ENCODE results near the gene KDM1B. TPM values are rescaled to one million over a fixed set of nuclear protein-coding genes. Genes with fewer than 3 reads are reported as not detected.
"Not testable (repeated sequence)": the region's sequence is repeated elsewhere in the genome, so short reads cannot be mapped to it uniquely, and the experiment has no call there.

Gene KDM1B
- total and polyA plus RNA-seq, 2 donors (not counting 3 experiments of a cell fraction or from before 2014, with no cell fraction given): 3.0 to 10.8 TPM

DNA sequence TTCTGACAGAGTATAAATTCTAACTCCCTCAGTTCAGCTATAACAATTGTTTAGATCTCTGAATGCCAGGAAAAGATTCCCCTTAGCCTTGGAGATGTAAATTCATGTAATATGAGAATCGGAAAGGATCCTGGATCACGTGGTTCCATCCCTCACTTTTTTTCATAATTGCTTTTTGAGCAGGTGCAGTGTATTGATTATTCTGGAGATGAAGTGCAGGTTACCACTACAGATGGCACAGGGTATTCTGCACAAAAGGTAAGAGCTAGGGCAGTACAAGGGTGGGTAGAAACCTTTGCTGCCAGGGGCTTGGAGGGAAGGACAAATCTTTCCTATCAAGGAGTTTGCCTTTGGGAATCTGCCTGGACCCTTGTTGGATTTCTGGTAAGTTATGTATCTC lies 52.7 kb downstream of the KDM1B start:
- TF ChIP-seq FOS (IDR thresholded peaks at IDR 0.05; ENCODE audit: borderline replicate concordance, insufficient read depth, low read length) (no peak), GATA2 (IDR thresholded peaks at IDR 0.05; ENCODE audit: insufficient read depth, insufficient read length, low read depth, low read length) (no peak), EZH2 (IDR thresholded peaks at IDR 0.05; ENCODE audit: borderline replicate concordance, low read depth, low read length, severe bottlenecking) (no peak), POLR2A (IDR thresholded peaks at IDR 0.05; ENCODE audit: low read depth, low read length) (no peak), JUN (IDR thresholded peaks at IDR 0.05; ENCODE audit: borderline replicate concordance, insufficient read depth, insufficient read length, low read depth) (no peak), POLR2AphosphoS5 (IDR thresholded peaks at IDR 0.05; ENCODE audit: insufficient read depth, low read depth, low read length) (no peak), MYC (IDR thresholded peaks at IDR 0.05; ENCODE audit: low read depth, low read length) (no peak)
- TF ChIP-seq, protein P1, sequence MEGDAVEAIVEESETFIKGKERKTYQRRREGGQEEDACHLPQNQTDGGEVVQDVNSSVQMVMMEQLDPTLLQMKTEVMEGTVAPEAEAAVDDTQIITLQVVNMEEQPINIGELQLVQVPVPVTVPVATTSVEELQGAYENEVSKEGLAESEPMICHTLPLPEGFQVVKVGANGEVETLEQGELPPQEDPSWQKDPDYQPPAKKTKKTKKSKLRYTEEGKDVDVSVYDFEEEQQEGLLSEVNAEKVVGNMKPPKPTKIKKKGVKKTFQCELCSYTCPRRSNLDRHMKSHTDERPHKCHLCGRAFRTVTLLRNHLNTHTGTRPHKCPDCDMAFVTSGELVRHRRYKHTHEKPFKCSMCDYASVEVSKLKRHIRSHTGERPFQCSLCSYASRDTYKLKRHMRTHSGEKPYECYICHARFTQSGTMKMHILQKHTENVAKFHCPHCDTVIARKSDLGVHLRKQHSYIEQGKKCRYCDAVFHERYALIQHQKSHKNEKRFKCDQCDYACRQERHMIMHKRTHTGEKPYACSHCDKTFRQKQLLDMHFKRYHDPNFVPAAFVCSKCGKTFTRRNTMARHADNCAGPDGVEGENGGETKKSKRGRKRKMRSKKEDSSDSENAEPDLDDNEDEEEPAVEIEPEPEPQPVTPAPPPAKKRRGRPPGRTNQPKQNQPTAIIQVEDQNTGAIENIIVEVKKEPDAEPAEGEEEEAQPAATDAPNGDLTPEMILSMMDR (IDR thresholded peaks at IDR 0.05; ENCODE audit: extremely low read depth in 1 of 2, insufficient read depth in 1 of 2, low read depth in 1 of 2, low read length in 2 of 2): no peak
- TF ChIP-seq, protein P2, sequence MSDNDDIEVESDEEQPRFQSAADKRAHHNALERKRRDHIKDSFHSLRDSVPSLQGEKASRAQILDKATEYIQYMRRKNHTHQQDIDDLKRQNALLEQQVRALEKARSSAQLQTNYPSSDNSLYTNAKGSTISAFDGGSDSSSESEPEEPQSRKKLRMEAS (IDR thresholded peaks at IDR 0.05; ENCODE audit: insufficient read depth, insufficient read length): no peak
- H3K9me3 ChIP-seq (replicated peaks; ENCODE audit: control insufficient read depth, insufficient read depth, low read length): no peaks in the 10 kb centered on the region
- H4K20me1 ChIP-seq (replicated peaks; ENCODE audit: control insufficient read depth, extremely low read depth, insufficient read depth, low read length): no peaks in the 10 kb centered on the region
- intact Hi-C loops (cut with micrococcal nuclease): no loop called here
- H3K9ac ChIP-seq (replicated peaks; ENCODE audit: extremely low read depth, insufficient read depth, low read length): no peak overlapping the region
- H3K27ac ChIP-seq (ENCODE audit: insufficient read depth, low read depth, low read length): no peak overlapping the region
- no peak for FAIRE-seq
- H3K27me3 ChIP-seq (ENCODE audit: control insufficient read depth in 2 of 2, insufficient read depth in 2 of 2, low read length in 2 of 2): no peaks in the 10 kb centered on the region
- H2AFZ ChIP-seq (ENCODE audit: low read depth, low read length): no peak overlapping the region
- dilution Hi-C loops (cut with MboI; ENCODE audit: extremely low pct_ligation_motif_present, low sequenced_read_pairs): no loop called here
- ChIA-PET POLR2A (no interaction called here), CTCF (no interaction called here)
- no peaks in the 10 kb centered on the region for H3K36me3 ChIP-seq (ENCODE audit: control insufficient read depth in 2 of 2, extremely low read depth in 1 of 2, insufficient read depth in 2 of 2, low read length in 2 of 2)
- no peak overlapping the region for H3K4me3 ChIP-seq (replicated peaks in 1 of 3; ENCODE audit: insufficient read depth in 1 of 3, low read depth in 1 of 3, low read length in 3 of 3)
- H3K4me2 ChIP-seq (ENCODE audit: insufficient read depth, low read length): no peak overlapping the region
- no peaks in the 10 kb centered on the region for H3K9me1 ChIP-seq (replicated peaks; ENCODE audit: control insufficient read depth, extremely low read depth, insufficient read depth, low read length)
- H3K79me2 ChIP-seq (ENCODE audit: control insufficient read depth, insufficient read depth, low read length): no peaks in the 10 kb centered on the region
- no peak for DNase-seq (ENCODE audit: low read depth, low spot score)
- BruUV-seq (replicated peaks): no TSS peak
- no peaks in the 10 kb centered on the region for H3K4me1 ChIP-seq (ENCODE audit: control insufficient read depth, extremely low read depth, insufficient read depth, low read length)

GRCh38 chr6:18208778-18209177 lies 53.6 kb downstream of the KDM1B start:
- H3K36me3 ChIP-seq (ENCODE audit: control insufficient read depth in 2 of 2, extremely low read depth in 1 of 2, insufficient read depth in 2 of 2, low read length in 2 of 2); H3K79me2 ChIP-seq (ENCODE audit: control insufficient read depth, insufficient read depth, low read length); H3K27me3 ChIP-seq (ENCODE audit: control insufficient read depth in 2 of 2, insufficient read depth in 2 of 2, low read length in 2 of 2); intact Hi-C loops (cut with micrococcal nuclease); CTCF ChIA-PET; H3K4me1 ChIP-seq (ENCODE audit: control insufficient read depth, extremely low read depth, insufficient read depth, low read length); DNase-seq (ENCODE audit: low read depth, low spot score); H4K20me1 ChIP-seq (replicated peaks; ENCODE audit: control insufficient read depth, extremely low read depth, insufficient read depth, low read length); H3K27ac ChIP-seq (ENCODE audit: insufficient read depth, low read depth, low read length); H3K9me1 ChIP-seq (replicated peaks; ENCODE audit: control insufficient read depth, extremely low read depth, insufficient read depth, low read length); FAIRE-seq; H3K4me2 ChIP-seq (ENCODE audit: insufficient read depth, low read length); H3K9ac ChIP-seq (replicated peaks; ENCODE audit: extremely low read depth, insufficient read depth, low read length); POLR2A ChIA-PET; H3K9me3 ChIP-seq (replicated peaks; ENCODE audit: control insufficient read depth, insufficient read depth, low read length); BruUV-seq (replicated peaks); H3K4me3 ChIP-seq (replicated peaks in 1 of 3; ENCODE audit: insufficient read depth in 1 of 3, low read depth in 1 of 3, low read length in 3 of 3); dilution Hi-C loops (cut with MboI; ENCODE audit: extremely low pct_ligation_motif_present, low sequenced_read_pairs); H2AFZ ChIP-seq (ENCODE audit: low read depth, low read length): not testable (repeated sequence)
